Right hindlimb (tissue), 1 donor: ENCODE measurements around the gene KLLN.
"Not testable (repeated sequence)": the region's sequence is repeated elsewhere in the genome, so short reads cannot be mapped to it uniquely, and the experiment has no call there.

Experiments used
- DNase-seq: peaks from one replicate; pipeline ENCODE4 v3.0.0-alpha.2; 2018

KLLN gene

DNA sequence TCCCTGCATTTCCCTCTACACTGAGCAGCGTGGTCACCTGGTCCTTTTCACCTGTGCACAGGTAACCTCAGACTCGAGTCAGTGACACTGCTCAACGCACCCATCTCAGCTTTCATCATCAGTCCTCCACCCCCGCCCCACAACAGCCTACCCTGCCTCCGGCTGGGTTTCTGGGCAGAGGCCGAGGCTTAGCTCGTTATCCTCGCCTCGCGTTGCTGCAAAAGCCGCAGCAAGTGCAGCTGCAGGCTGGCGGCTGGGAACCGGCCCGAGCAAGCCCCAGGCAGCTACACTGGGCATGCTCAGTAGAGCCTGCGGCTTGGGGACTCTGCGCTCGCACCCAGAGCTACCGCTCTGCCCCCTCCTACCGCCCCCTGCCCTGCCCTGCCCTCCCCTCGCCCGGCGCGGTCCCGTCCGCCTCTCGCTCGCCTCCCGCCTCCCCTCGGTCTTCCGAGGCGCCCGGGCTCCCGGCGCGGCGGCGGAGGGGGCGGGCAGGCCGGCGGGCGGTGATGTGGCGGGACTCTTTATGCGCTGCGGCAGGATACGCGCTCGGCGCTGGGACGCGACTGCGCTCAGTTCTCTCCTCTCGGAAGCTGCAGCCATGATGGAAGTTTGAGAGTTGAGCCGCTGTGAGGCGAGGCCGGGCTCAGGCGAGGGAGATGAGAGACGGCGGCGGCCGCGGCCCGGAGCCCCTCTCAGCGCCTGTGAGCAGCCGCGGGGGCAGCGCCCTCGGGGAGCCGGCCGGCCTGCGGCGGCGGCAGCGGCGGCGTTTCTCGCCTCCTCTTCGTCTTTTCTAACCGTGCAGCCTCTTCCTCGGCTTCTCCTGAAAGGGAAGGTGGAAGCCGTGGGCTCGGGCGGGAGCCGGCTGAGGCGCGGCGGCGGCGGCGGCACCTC is at the start of gene KLLN, which contains the start of gene PTEN:
TSS of gene KLLN (minus strand) at position 481 of the 891 bp plus-strand sequence. CDS start 1,046 bp downstream, outside the sequence.
TSS of gene PTEN (plus strand) at position 573 of the 891 bp plus-strand sequence. CDS start 845 bp downstream, outside the sequence.
- peak; percentile 94 for DNase-seq

DNA sequence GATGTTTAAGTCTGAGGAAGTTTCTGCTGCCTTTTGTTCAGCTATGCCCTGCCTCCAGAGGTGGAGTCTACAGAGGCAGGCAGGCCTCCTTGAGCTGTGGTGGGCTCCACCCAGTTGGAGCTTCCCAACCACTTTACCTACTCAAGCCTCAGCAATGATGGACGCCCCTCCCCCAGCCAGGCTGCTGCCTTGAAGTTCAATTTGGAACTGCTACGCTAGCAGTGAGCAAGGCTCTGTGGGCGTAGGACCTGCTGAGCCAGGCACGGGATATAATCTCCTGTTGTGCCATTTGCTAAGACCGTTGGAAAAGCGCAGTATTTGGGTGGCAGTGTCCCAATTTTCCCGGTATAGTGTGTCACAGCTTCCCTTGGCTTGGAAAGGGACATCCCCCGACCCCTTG is 40.1 kb upstream of the KLLN start:
- not testable (repeated sequence) for DNase-seq

GRCh38 chr10:87897957-87898356 is 34.6 kb upstream of the KLLN start:
- DNase-seq = not testable (repeated sequence)

- no peak for DNase-seq
Observed at GRCh38 chr10:87896216-87896615, 32.9 kb upstream of the KLLN start.

GRCh38 chr10:87895430-87895829 is 32.1 kb upstream of the KLLN start:
- no peak for DNase-seq

- DNase-seq = no peak
Observed at GRCh38 chr10:87887548-87888289, 24.4 kb upstream of the KLLN start.

DNA sequence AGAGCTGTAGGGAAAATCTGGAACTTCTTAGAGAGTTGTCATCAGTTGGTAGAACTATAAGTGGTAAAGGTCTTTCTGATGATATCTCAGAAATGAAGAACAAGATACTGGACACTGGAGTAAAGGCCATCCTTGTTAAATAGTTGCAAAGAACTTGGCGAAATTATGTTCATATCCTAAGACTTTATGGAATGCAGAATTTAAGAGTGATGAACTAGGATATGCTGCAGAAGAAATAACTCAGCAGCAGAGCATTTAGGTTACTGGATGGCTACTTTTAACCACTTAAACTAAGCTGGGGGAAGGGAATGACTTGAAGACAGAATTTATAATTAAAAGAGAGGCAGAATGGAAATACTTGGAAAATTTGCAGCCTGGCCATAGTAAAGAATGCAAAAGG is 23.8 kb upstream of the KLLN start:
- DNase-seq = no peak

DNA sequence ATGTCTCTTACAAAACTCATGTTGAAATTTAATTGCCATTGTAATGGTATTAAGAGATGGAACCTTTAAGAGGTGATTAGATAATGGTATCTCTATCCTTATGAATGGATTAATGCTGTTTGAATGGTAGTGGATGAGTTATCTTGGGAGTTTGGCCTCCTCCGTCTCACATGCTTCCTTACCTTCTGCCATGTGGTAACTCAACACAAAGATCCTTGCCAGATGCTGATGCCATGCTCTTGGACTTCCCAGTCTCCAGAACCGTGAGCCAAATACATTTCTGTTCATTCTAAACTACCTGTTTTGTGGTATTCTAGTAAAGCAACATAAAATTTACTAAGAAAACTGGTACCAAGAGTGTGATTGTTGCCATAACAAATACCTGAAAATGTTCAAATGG is 23.3 kb upstream of the KLLN start:
- no peak for DNase-seq

GRCh38 chr10:87882555-87883294 is 19.4 kb upstream of the KLLN start:
- no peak for DNase-seq

DNA sequence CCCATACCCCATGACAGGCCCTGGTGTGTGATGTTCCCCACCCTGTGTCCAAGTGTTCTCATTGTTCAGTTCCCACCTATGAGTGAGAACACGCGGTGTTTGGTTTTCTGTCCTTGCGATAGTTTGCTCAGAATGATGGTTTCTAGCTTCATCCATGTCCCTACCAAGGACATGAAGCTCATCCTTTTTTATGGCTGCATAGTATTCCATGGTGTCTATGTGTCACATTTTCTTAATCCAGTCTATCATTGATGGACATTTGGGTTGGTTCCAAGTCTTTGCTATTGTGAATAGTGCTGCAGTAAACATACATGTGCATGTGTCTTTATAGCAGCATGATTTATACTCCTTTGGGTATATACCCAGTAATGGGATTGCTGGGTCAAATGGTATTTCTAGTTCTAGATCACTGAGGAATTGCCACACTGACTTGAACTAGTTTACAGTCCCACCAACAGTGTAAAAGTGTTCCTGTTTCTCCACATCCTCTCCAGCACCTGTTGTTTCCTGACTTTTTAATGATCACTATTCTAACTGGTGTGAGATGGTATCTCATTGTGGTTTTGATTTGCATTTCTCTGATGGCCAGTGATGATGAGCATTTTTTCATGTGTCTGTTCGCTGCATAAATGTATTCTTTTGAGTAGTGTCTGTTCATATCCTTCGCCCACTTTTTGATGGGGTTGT is 18.2 kb upstream of the KLLN start:
- DNase-seq = not testable (repeated sequence)

GRCh38 chr10:87880336-87880735 is 17.0 kb upstream of the KLLN start:
- DNase-seq = no peak

DNA sequence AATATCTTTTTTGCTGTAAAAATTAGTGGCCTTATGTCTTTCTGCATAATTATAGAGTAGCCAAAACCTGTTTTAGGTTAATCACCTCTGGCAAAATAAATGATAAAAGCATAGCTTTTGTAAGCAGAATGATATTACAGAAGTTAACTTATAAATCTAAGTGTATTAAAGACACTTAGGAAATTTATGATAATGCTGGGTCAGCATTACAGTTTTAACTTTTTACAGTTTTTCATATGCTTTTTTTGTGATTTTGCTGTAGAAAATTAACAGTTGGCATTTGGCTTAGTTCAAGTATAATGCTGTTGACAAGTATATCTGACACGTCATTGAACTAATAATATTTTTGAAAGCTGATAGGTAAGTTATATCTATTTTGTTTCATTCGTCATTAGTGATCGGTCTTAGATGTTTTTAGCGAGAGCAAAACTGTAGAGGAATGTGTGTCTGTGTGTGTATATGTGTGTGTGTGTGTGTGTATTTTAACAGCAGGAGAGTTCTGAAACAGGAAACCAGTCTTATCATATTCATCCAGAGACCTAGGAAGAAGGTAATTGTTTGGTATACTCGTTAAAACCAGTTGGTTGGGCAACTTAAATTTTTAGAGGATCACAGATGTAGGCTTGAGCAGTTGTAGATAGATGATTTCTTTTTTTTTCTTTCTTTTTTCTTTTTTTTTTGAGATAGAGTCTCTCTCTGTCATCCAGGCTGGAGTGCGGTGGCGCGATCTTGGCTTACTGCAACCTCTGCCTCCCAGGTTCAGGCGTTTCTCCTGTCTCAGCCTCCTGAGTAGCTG is 15.5 kb upstream of the KLLN start:
- DNase-seq = no peak

DNA sequence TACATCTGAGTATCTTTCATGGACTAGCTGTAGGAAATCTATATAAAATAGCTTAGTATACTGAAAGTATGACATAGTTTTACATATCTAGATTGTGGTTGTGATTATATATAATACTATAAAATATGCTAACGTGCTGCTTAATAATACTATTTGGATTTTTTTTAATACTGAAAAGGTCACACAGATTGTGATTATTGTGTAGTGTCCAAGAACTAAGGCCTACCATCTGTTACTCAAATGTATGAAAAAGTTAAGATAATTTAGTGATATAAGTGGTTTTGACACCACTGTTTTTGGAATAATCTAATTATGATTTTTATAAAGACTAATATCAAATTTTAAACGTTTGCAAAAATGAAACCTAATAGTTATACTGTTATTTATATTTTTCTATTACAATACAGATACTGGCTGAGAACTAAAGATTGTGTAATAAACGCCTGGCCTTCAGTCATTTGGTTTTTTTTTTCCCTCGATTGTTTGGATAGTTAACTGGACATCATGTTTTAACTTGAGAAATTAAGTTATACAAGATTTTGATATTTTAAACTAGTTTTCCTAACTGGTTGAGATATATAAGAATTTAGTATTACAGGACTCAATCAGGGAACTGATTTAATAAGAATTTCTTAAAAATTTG is 12.7 kb upstream of the KLLN start:
- DNase-seq = no peak

DNA sequence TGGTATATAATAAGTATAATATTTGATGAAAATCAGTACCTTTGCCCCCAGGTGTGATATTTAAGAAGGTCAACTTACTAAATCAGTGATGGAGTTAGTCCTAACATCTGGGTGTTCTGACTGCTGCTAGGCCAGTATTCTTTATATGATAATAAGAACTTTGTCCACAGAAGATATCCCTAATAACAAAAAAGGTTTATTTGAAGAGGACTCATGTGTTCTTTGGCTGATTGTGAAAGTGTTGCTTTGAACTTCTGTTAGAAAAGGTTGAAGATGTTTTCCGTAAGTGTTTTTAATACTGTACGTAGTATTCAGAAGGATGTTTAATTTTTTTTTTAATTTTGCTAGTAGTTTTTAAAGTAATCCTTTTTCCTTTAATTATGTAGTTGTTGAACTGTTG is 10.3 kb upstream of the KLLN start:
- DNase-seq = no peak

GRCh38 chr10:87872828-87873227 is 9.5 kb upstream of the KLLN start:
- DNase-seq = no peak

DNA sequence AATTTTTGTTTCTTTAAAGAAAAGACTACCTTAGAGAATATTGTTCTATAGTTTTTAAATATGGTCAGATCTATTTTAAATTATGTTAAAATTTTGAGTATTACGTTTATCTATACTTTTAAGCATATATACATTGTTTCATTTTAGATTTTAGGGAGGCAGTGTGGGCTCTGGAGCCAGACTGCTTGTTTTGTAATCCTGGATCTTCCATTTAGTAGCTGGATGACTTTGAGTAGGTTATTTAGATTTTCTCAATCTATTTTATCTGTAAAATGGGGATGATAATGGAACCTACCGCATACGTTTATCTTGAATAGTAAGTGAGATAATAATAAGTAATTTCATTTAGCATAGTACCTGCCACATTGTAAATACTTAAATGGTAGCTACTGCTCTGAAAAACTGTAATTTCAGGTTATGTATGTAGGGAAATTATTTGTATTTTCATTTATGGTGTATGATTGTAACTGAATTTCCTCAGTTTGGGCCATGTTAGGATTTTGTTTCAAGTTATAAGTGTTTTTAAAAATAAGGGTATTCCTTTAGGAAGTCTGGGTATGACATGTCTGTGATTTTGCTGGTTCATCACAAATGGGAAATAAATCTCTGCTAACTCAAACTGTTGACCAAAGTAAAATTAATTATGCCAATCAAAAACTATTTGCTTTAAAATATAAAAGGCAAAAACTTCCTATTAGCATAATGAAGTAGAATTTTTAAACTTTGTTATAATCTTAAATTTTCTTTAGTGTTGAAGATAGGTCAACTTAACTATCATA is 6.6 kb upstream of the KLLN start:
- DNase-seq = no peak

DNA sequence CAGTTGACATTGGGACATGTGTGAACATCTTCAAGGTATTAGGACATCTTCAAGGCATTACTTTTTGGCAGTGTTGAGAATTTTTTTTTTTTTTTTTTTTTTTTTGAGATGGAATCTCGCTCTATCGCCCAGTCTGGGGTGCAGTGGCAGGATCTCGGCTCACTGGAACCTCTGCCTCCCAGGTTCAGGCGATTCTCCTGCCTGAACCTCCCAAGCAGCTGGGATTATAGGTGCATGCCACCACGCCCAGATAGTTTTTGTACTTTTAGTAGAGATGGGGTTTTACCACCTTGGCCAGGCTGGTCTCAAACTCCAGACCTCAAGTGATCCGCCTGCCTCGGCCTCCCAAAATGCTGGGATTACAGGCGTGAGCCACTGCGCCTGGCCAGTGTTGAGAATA is 5.8 kb upstream of the KLLN start:
- DNase-seq = not testable (repeated sequence)

DNA sequence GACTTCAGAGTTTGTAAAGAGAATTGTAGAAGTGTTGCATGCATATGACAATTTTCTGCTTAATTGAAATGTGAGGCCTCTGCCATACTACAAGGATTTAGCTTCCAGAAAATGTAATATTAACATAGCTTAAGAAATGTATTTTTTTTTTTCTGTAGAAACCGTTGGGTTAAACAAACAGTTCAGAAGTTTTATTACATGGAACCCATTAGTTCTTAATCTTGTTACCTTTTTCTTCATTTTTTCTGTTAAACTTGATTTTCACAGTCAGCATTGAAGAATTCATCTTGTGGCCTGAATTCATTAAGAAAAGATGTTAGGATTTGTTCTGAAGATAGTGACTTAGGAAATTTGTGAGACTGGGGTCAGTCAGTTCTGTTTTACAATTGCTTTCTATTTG is 4.9 kb upstream of the KLLN start:
- no peak for DNase-seq

DNA sequence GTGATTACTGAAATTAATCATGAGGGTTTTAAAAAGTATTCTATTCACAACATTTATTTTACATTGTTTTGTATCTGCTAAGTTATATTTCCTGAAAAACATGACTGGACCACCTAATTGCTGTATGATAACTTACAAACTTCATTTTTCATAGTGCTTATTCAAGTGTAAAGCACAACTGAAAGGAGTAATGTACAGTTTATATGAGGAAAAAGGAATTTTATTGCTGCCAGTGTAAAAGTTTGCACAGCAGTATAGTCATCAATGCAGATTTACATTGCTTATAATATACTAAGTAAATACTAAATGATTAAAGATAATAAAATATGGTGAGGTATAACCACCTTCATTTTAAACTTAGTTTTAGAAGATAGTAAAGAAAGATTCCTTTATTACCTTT is 4.1 kb upstream of the KLLN start:
- DNase-seq = no peak

DNA sequence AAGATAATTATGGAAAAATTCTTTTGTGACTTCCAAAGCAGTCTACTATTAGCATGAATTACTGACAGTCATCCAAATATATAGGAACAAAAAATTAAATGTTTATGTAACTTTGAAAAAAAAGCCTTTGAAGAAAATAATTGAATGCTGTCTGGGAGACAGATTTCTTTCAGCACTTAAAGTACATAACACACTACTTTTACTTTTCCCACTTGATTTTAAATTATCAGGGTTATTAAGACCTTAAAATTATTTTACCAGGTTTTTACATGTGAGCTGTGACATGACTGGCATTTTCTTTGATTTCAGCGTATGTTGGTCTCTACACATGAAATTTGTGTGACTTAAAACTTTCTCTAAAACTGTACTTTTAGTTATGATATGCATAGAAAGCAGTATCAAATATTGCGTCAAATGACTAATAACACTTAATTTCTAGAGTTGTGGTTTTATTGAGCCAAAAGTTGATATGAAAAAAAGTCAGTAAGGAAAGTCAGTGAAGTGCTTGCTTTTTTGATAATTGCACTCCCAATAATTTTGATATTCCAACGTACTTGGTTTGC is 3.2 kb upstream of the KLLN start:
- no peak for DNase-seq
